GM18951 (cell line): Measurements from ENCODE around the gene TEKT3.

Experiments used
- POLR2A ChIP-seq: IDR thresholded peaks from 4 replicates; pipeline ENCODE4 v1.6.1; 2011; ENCODE audit warnings: mild to moderate bottlenecking; ENCODE audit not compliant: insufficient read length, insufficient read depth; ENCODE audit errors: extremely low read depth
- in situ Hi-C: fragments of 300-500 bp; cut with MboI; formaldehyde crosslinking; loops from one replicate; pipeline ENCODE4 v1.12.0; 2022; ENCODE audit warnings: low sequenced_read_pairs, mixed read lengths, inconsistent platforms; ENCODE audit not compliant: unreplicated experiment

TEKT3 gene

GRCh38 chr17:15340966-15341365 is 431 bp downstream of the TEKT3 start:
- in situ Hi-C loops: no loop called here
- no peak for TF ChIP-seq POLR2A

- no peak for TF ChIP-seq POLR2A
- in situ Hi-C loops: no loop called here
Measured at GRCh38 chr17:15335446-15335845, 6.0 kb downstream of the TEKT3 start.

- in situ Hi-C loops: no loop called here
- TF ChIP-seq POLR2A: no peak
Measured at GRCh38 chr17:15334266-15334665, 7.1 kb downstream of the TEKT3 start.

- in situ Hi-C loops: no loop called here
- TF ChIP-seq POLR2A: no peak
Measured at GRCh38 chr17:15332338-15332737, 9.1 kb downstream of the TEKT3 start.

GRCh38 chr17:15323131-15323530 is 18.3 kb downstream of the TEKT3 start:
- no peak for TF ChIP-seq POLR2A
- in situ Hi-C loops: no loop called here

GRCh38 chr17:15321556-15322251 is 19.7 kb downstream of the TEKT3 start:
- TF ChIP-seq POLR2A: no peak
- in situ Hi-C loops: no loop called here

GRCh38 chr17:15319452-15320010 is 21.9 kb downstream of the TEKT3 start:
- no peak for TF ChIP-seq POLR2A
- in situ Hi-C loops: no loop called here

- in situ Hi-C loops: no loop called here
- no peak for TF ChIP-seq POLR2A
Measured at GRCh38 chr17:15311996-15312395, 29.4 kb downstream of the TEKT3 start.

- TF ChIP-seq POLR2A: no peak
Measured at GRCh38 chr17:15309793-15310192, 31.6 kb downstream of the TEKT3 start.

GRCh38 chr17:15309236-15309635 is 32.2 kb downstream of the TEKT3 start:
- no peak for TF ChIP-seq POLR2A
- in situ Hi-C loops: no loop called here

More at GRCh38 chr17:15309793-15310192, 31.6 kb downstream of the TEKT3 start:
- in situ Hi-C loops: no loop called here

GRCh38 chr17:15308758-15309157 is 32.6 kb downstream of the TEKT3 start:
- in situ Hi-C loops: no loop called here
- TF ChIP-seq POLR2A: no peak

- in situ Hi-C loops: no loop called here
Measured at GRCh38 chr17:15307710-15308111, 33.7 kb downstream of the TEKT3 start.

GRCh38 chr17:15303851-15304250 is 37.5 kb downstream of the TEKT3 start:
- no peak for TF ChIP-seq POLR2A
- in situ Hi-C loops: no loop called here

More at GRCh38 chr17:15307710-15308111, 33.7 kb downstream of the TEKT3 start:
- no peak for TF ChIP-seq POLR2A

GRCh38 chr17:15303268-15303667 is 38.1 kb downstream of the TEKT3 start:
- in situ Hi-C loops: no loop called here
- TF ChIP-seq POLR2A: no peak
